Right ventricle myocardium inferior (tissue), 1 donor: ENCODE data around the gene TEDDM1. TPM values are rescaled to one million over a fixed set of nuclear protein-coding genes. Genes with fewer than 3 reads are reported as not detected.
A peak's percentile ranks its signal among the peaks of the same experiment; 100 is the strongest.
"Not testable (repeated sequence)": the region's sequence is repeated elsewhere in the genome, so short reads cannot be mapped to it uniquely, and the experiment has no call there.

ENCODE experiments used
- ATAC-seq: fragments of 200-7000 bp; cut with Tn5 transposase; one replicate; pipeline ENCODE4 v1.9.1; 2020; ENCODE audit warnings: mild to moderate bottlenecking, moderate library complexity
- DNase-seq: peaks from one replicate; pipeline ENCODE4 v3.0.0; 2021; ENCODE audit errors: missing footprints
- intact Hi-C: fragments of 100-400 bp; cut with DNase I; formaldehyde crosslinking; loops from one replicate; pipeline ENCODE4 v1.11.0; 2022
- total RNA-seq: library from RNA; stranded (reverse); fragmentation: NEBNext Ultra II Directional; extraction: Animal tissue kit (Norgen Biotek cat#: 25700); gene quantifications from one replicate; pipeline ENCODE4 v1.2.1, GENCODE V29; 2021
- donor health status: DM: no; HTN: yes; CAD: no; lungs with severe emphysema.

Gene TEDDM1
- total RNA-seq, 1 donor from 2014 or later = not detected

- ATAC-seq (no peak), DNase-seq (no peak)
- intact Hi-C loops = no loop called here
Measured at GRCh38 chr1:182385885-182386853, 14.3 kb downstream of the TEDDM1 start.

DNA sequence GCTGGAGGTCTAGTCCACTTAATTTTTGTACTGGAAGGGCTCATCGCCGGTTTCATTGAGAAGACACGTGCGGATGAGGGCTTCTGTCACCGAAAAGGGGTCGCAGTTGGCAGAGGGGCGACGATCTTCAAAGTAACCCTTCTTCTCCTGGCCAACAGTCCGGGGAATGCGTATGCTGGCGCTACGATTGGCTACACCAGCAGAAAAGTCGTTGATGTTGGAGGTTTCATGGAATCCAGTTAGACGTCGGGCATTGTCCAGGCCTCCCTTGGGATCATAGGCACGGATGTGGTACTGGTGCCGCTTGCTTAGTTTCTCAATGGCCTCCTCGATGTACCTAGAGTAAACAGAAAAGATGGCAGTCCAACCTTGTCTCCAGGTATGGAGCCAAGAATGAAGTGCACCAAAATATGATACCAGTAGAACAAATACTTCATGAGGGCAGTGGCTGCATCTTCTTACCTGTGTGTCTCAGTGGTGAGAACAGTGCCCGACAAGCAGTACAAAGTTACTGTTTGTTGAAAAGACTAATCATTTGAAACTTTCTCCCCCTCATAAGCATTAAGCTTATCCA, 16.0 kb downstream of the TEDDM1 start:
- intact Hi-C loops = no loop called here
- DNase-seq (no peak), ATAC-seq (no peak)

DNA sequence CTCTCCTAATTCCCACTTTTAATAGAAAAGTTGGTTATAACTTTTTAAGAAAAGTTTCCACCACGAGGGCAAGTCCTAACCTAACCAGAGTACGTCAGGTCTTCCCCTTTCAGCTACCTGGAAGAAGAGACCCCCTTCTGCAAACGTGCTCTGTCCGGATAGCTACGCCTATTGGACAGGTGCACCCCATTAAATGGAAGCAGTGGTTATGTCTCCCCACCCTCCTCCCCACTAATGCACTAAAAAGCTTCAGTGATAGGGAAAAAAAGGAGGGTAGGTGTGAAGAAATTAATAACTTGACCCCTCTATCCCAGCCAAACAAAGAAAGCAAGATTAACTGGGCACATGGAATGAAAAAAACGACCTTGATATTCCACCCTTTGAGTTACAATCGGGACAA, 16.5 kb downstream of the TEDDM1 start:
- intact Hi-C loops = no loop called here
- DNase-seq (no peak), ATAC-seq (no peak)

- DNase-seq (no peak), ATAC-seq (no peak)
- intact Hi-C loops = no loop called here
Measured at GRCh38 chr1:182383037-182383661, 17.3 kb downstream of the TEDDM1 start.

DNA sequence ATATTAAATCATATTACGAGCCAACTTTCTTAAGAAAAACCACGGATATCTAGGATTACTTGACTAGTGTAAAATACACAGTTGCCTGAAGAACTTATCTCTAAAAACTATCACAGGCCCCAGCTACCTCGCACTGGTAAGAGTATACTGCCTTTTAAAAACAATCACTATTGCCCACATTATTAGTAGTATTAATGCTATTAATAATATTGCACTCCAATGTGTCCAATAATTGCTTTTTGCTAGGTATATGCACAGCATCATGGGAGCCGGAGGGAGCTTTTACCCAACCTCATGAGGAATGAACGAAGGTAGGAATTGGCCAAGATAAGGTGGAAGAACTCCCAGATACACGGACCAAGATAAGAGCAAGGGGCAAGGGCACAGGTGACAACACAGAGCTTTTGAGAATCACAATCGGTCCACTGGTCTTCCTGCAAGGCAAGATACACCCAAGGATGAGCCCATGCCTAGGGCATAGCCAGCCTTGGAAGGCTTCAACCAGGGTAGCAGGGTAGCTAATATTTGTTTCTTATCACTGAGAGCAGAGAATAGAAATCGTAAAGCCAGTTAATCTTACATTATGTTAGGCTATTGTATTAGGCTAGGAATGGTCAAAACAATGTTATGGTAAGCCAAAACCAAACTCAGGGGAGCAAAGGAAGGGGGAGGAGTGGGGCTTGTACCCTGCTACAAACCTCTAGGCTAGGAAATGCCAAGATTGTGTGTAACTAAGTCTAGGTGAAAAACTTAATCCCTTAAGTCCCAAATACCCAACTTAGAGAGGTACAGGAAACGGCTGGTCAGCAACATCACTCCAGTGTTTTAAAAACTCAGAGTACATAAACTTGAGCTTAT, 18.3 kb downstream of the TEDDM1 start:
- intact Hi-C loops = no loop called here
- ATAC-seq (no peak), DNase-seq (no peak)

DNA sequence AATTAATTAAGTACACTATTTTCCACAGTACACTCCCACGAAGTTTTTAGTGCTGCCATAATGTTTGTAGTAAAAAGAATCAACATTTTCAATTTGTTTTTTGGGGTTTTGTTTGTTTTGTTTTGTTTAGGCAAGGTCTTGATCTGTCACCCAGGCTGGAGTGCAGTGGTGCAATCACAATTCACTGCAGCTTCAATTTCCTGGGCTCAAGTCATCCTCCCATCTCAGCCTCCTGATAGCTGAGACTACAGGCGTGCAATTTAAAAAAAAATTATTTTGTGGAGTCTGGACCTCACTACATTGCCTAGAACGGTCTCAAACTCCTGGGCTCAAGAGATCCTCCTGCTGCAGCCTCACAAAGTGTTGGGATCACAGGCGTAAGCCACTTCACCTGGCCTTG, 20.3 kb downstream of the TEDDM1 start:
- intact Hi-C loops = no loop called here
- DNase-seq (no peak), ATAC-seq (peak; percentile 5)

DNA sequence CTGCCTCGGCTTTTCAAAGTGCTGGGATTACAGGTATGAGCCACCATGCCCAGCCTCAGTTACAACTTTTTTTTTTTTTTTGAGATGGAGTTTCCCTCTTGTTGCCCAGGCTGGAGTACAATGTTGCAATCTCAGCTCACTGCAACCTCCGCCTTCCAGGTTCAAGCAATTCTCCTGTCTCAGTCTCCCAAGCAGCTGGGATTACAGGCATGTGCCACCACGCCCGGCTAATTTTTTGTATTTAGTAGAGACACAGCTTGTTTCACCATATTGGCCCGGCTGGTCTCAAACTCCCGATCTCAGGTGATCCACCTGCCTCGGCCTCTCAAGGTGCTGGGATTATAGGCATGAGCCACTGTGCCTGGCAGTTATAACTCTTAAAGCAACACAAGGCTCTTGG, 20.7 kb downstream of the TEDDM1 start:
- intact Hi-C loops, DNase-seq, ATAC-seq: not testable (repeated sequence)

GRCh38 chr1:182376936-182377574, 23.4 kb downstream of the TEDDM1 start:
- ATAC-seq (no peak), DNase-seq (no peak)
- intact Hi-C loops = no loop called here

GRCh38 chr1:182374101-182374834, 26.2 kb downstream of the TEDDM1 start:
- ATAC-seq (peak; percentile 51), DNase-seq (no peak)
- intact Hi-C loops = no loop called here

- DNase-seq (no peak), ATAC-seq (no peak)
- intact Hi-C loops = no loop called here
Measured at GRCh38 chr1:182370532-182370931, 29.9 kb downstream of the TEDDM1 start.

DNA sequence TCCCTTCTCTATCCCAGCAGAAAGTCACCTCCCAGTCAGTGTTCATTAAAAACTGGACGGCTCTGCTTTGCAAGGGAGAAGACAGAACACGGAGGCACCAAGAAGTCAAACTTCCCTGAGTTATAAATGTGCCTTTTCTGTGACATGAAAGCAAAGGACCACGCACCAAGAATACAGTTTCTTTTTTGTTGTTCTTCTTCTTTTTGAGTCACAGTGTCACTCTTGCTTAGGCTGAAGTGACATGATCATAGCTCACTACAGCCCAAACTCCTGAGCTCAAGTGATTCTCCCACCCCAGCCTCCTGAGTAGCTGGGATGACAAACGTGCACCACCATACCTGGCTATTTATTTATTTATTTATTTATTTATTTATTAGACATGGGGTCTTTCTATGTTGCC, 31.6 kb downstream of the TEDDM1 start:
- ATAC-seq (no peak), DNase-seq (no peak)
- intact Hi-C loops = loop anchor here (10.0 kb wide), 1 partner anchor 114 kb away; no protein-coding TSS in a partner anchor

DNA sequence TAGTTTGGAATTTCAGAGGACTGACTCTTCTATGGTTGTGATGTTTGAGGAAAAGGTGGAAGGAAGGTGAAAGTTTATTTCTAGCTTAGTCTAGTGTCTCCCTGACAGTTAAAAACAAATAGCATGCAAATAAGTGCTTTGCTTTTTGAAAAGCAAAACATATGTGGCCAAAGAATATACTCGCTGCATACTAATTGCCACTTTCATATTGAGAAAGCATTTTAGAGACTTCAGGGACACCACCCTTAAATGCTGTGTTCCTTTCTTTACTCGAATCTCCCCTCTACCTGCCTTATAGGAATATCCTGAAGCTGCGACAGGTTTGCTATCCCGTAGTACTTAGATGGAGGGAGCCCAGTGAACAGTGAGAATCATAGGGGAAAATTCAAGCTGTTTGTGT, 32.1 kb downstream of the TEDDM1 start:
- DNase-seq = no peak
- ATAC-seq = no peak
- intact Hi-C loops = loop anchor here (10.0 kb wide), 1 partner anchor 114 kb away; no protein-coding TSS in a partner anchor

GRCh38 chr1:182367926-182368325, 32.5 kb downstream of the TEDDM1 start:
- ATAC-seq = peak; percentile 57

GRCh38 chr1:182366596-182366995, 33.9 kb downstream of the TEDDM1 start:
- no peak for DNase-seq
- ATAC-seq = no peak
- intact Hi-C loops = loop anchor here (10.0 kb wide), 1 partner anchor 112 kb away; no protein-coding TSS in a partner anchor

More at GRCh38 chr1:182367926-182368325, 32.5 kb downstream of the TEDDM1 start:
- no peak for DNase-seq
- intact Hi-C loops = loop anchor here (10.0 kb wide), 1 partner anchor 113 kb away; no protein-coding TSS in a partner anchor

DNA sequence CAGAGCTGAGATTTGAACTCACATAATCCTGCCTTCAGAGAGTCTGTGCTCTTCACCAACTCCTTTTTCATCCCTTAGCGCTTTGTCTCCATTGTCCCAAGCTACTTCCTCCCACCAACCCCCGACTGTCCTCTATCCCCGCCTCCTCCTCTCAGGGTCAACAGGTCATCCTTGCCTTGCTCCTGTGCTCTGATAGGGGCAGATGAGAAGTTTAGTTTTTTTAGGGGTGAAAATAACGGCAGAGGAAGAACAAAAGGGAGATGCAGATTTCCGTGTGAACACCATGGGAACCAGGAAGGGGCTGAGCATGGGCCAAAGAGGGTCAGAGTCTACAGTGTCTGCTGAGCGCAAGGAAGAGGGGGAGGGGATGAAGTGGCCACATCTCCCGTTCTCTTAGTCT, 40.8 kb downstream of the TEDDM1 start:
- ATAC-seq (no peak), DNase-seq (no peak)
- intact Hi-C loops = loop anchor here (10.0 kb wide), 1 partner anchor 105 kb away; no protein-coding TSS in a partner anchor

DNA sequence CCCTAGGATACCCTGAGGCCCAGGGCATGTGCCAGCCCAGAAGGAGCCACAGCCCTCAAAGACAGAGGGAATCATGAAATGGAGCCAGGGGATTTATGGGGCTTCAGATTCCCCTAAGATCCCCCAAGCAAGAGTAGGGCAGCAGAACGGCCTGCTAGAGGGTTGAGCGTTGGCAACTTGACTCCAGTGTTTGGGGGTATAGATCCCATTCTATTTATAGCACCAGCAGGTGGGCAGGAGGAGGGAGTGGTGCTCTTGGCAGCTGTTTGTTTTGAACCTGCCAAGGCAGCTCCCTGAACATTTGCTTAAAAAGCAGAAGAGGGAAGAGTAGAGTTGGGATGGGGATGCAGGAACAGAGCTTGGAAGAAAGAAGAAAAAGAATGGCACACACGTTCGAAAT, 42.6 kb downstream of the TEDDM1 start:
- DNase-seq (no peak), ATAC-seq (no peak)
- intact Hi-C loops = no loop called here

DNA sequence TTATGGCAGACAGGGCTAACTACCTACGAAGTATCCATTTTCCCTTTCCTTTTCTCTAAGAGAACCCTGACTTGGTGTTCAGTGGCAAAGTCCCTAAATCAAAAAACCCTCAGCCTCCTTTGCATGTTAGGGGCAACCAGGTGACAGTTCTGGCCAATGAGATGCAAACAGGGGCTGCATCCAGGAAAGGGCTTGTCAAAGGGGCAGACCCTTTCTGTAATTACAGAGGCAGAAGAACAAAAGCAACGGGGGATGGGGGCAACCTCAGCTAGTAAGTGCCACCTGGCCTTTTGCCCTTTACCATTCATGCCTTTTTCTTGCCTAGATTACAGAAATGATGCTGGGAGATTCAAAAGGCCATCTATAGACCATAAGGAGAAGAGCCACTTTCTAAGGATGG, 43.3 kb downstream of the TEDDM1 start:
- intact Hi-C loops = no loop called here
- no peak for ATAC-seq
- DNase-seq = no peak
